Caco-2 (cell line): ENCODE measurements around the gene CTSZ. TPM values are rescaled to one million over a fixed set of nuclear protein-coding genes. Genes with fewer than 3 reads are reported as not detected.

Experiments used
- BruUV-seq: library from RNA; stranded (reverse); fragments of 400-500 nt; replicated peaks from 2 replicates; lab custom pipeline; 2021; lab: Mats Ljungman, UMichigan
- CTCF ChIA-PET: fragments of 300-600 bp; sonication (Branson Sonifier 250); formaldehyde crosslinking; loops from one replicate; lab custom pipeline; 2022; ENCODE audit warnings: antibody characterized with exemption; lab: Charles Lee
- POLR2A ChIA-PET: fragments of 300-600 bp; sonication (Branson Sonifier 250); formaldehyde crosslinking; loops from one replicate; lab custom pipeline; 2022; ENCODE audit warnings: antibody characterized with exemption; lab: Charles Lee
- DNase-seq, 2 experiments: peaks; one replicate each; pipeline versions ENCODE4 v3.0.0 to v3.0.0-alpha.2; 2020 to 2022
- H3K27me3 ChIP-seq: replicated peaks from 2 replicates; pipeline ENCODE4 v1.6.0; 2011; ENCODE audit warnings: low read length; ENCODE audit not compliant: control insufficient read depth, insufficient read depth
- H3K36me3 ChIP-seq: 2 replicates; pipeline ENCODE4 v1.5.1; 2011; ENCODE audit warnings: low read length; ENCODE audit not compliant: control insufficient read depth, insufficient read depth
- H3K4me1 ChIP-seq: fragments of 250-450 bp; sonication (Bioruptor Pico); 2 replicates; pipeline ENCODE4 v1.5.1; 2020; ENCODE audit warnings: mild to moderate bottlenecking
- H3K4me3 ChIP-seq: 2 replicates; pipeline ENCODE4 v1.5.1; 2011; ENCODE audit warnings: low read depth, mild to moderate bottlenecking, control low read depth, low read length
- H3K9me3 ChIP-seq: fragments of 250-450 bp; sonication (Bioruptor Pico); 2 replicates; pipeline ENCODE4 v1.5.1; 2020; ENCODE audit warnings: mild to moderate bottlenecking, moderate library complexity
- H3K27ac Mint-ChIP-seq: one replicate; pipeline ENCODE4 v1.8.0; 2022; ENCODE audit warnings: mixed read lengths; ENCODE audit not compliant: unreplicated experiment
- H3K27me3 Mint-ChIP-seq: one replicate; pipeline ENCODE4 v1.8.0; 2022; ENCODE audit warnings: mixed read lengths; ENCODE audit not compliant: insufficient read depth, unreplicated experiment
- H3K36me3 Mint-ChIP-seq: one replicate; pipeline ENCODE4 v1.8.0; 2022; ENCODE audit warnings: mild to moderate bottlenecking, mixed read lengths; ENCODE audit not compliant: insufficient read depth, unreplicated experiment
- H3K4me1 Mint-ChIP-seq: one replicate; pipeline ENCODE4 v1.8.0; 2022; ENCODE audit warnings: low read depth, mixed read lengths; ENCODE audit not compliant: unreplicated experiment
- H3K4me3 Mint-ChIP-seq: one replicate; pipeline ENCODE4 v1.8.0; 2022; ENCODE audit warnings: mild to moderate bottlenecking, moderate library complexity, mixed read lengths; ENCODE audit not compliant: unreplicated experiment
- H3K9me3 Mint-ChIP-seq: one replicate; pipeline ENCODE4 v1.8.0; 2022; ENCODE audit warnings: mixed read lengths; ENCODE audit not compliant: unreplicated experiment
- CTCF ChIP-seq, 2 experiments: fragments of 200-600 bp in 1 of 2; IDR thresholded peaks; 1 replicate in 1 of 2; 2 replicates in 1 of 2; pipeline versions ENCODE4 v1.5.1 to v1.8.0; 2011 to 2022; ENCODE audit warnings: antibody characterized with exemption in 1 of 2, control low read depth in 1 of 2, inconsistent platforms in 1 of 2, low read depth in 1 of 2, low read length in 1 of 2, mild to moderate bottlenecking in 1 of 2, moderate library complexity in 1 of 2; ENCODE audit not compliant: insufficient read depth in 1 of 2, severe bottlenecking in 1 of 2, unreplicated experiment in 1 of 2
- intact Hi-C: fragments of 100-400 bp; cut with micrococcal nuclease; formaldehyde crosslinking; loops from one replicate; pipeline ENCODE4 v1.10.0; 2022; ENCODE audit not compliant: unreplicated experiment
- total RNA-seq: library from RNA; stranded (reverse); gene quantifications from 2 replicates; pipeline ENCODE4 v1.2.3, GENCODE V29; 2022

Gene CTSZ
- total RNA-seq, 1 experiment from 2014 or later, result 228 TPM

DNA sequence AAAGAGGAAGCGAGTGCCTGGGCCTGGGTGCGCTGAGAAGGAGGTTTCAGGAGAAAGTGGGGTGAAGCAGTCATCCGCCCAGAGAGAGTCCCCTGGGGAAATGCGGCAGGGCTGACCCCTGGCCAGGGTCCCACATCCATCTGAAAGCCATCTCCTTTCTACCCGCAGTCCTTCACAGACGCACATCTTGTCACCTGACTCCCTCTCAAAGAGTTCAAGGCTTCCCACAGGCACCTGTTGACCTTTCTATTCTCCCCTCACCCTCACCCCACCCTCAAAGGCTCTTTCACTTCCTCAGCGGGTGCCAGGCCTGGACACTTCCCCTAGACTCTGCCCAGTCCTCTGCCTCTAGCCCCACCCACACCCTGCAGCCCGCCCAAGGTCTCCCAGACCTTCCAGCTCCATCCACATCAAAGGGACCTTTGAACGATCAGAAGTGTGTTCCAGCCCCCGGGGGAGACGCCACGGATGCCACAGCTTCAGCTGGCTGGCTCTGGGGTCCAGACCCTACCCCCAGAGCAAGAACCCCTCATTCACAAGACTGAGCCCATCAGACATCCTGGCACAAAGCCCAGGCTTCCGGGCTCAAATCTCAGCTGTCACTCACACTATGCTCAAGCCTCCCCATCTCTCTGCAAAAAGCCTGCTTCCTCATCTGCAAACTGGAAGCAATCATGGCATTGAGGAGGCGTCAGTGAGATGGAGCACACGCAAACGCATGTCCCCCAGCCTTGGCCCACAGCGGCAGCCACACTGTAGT lies 2.1 kb downstream of the CTSZ start:
- Histone ChIP-seq H3K9me3 (no peaks in the 10 kb centered on the region), H3K36me3 (peaks cover 14% of the 10 kb centered on the region), H3K4me3 (no peak overlapping the region), H3K4me1 (peaks cover 24% of the 10 kb centered on the region), H3K27me3 (no peaks in the 10 kb centered on the region)
- Mint-ChIP-seq H3K4me3 (peak overlapping the region; percentile 74), H3K9me3 (no peaks in the 10 kb centered on the region), H3K27me3 (no peaks in the 10 kb centered on the region), H3K4me1 (peaks cover 8% of the 10 kb centered on the region), H3K27ac (no peak overlapping the region), H3K36me3 (peaks cover 40% of the 10 kb centered on the region)
- intact Hi-C loops, result no loop called here
- DNase-seq, result peak in 1 of 2 experiments; percentile 41
- no peak for TF ChIP-seq CTCF (IDR thresholded peaks at IDR 0.05; ENCODE audit: insufficient read depth in 1 of 2, low read depth in 1 of 2, low read length in 1 of 2, severe bottlenecking in 1 of 2, unreplicated experiment in 1 of 2)
- POLR2A ChIA-PET, result no interaction called here
- no TSS peak for BruUV-seq
- CTCF ChIA-PET, result no interaction called here

GRCh38 chr20:59004493-59004762 lies 2.6 kb downstream of the CTSZ start:
- H3K27ac Mint-ChIP-seq, result no peak overlapping the region
- H3K27me3 Mint-ChIP-seq, result no peaks in the 10 kb centered on the region
- no peak for TF ChIP-seq CTCF (IDR thresholded peaks at IDR 0.05; ENCODE audit: insufficient read depth in 1 of 2, low read depth in 1 of 2, low read length in 1 of 2, severe bottlenecking in 1 of 2, unreplicated experiment in 1 of 2)
- intact Hi-C loops, result no loop called here
- DNase-seq, result peak in 1 of 2 experiments; percentile 33
- no TSS peak for BruUV-seq
- POLR2A ChIA-PET, result no interaction called here
- H3K36me3 Mint-ChIP-seq, result peaks cover 45% of the 10 kb centered on the region
- CTCF ChIA-PET, result no interaction called here
- H3K4me1 Mint-ChIP-seq, result peaks cover 8% of the 10 kb centered on the region
- no peaks in the 10 kb centered on the region for H3K9me3 ChIP-seq
- H3K36me3 ChIP-seq, result peaks cover 14% of the 10 kb centered on the region
- peak overlapping the region; percentile 74 for H3K4me3 Mint-ChIP-seq
- no peak overlapping the region for H3K4me3 ChIP-seq
- no peaks in the 10 kb centered on the region for H3K27me3 ChIP-seq
- peaks cover 24% of the 10 kb centered on the region for H3K4me1 ChIP-seq
- H3K9me3 Mint-ChIP-seq, result no peaks in the 10 kb centered on the region

DNA sequence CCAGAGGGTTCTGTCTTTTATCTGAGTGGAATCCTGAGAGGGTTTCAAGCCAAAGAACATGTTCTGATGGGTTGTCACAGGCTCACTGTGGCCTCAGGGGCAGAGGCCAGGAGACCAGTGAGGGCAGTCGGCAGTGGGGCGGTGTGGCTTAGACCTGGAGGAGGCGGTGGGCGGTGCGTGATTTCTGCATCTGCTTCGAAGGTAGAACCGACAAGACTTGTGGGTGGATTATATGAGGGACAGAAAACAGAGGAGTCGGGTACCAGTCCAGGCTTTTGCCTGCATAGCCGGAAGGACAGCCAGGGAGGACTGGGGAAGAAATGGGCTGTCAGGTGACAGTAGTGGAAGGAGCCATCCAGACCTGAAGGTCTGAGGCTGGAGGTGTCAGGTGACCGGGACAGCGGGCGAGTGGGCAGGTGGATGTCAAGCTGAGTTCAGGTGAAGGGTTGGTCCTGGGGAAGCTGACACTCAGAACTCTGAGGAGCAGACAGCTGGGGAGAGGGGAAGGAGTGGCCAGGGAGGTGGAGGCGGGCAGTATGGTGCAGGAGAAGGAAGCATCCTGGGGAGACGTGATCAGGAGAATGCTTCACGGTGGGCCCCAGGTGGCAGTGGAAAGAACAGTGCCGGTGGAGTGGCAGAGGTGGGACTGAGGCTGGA lies 3.1 kb downstream of the CTSZ start:
- Histone ChIP-seq H3K4me3 (no peak overlapping the region), H3K36me3 (peaks cover 14% of the 10 kb centered on the region), H3K27me3 (no peaks in the 10 kb centered on the region), H3K9me3 (no peaks in the 10 kb centered on the region), H3K4me1 (peaks cover 24% of the 10 kb centered on the region)
- H3K9me3 Mint-ChIP-seq, result no peaks in the 10 kb centered on the region
- no peak for TF ChIP-seq CTCF (IDR thresholded peaks at IDR 0.05; ENCODE audit: insufficient read depth in 1 of 2, low read depth in 1 of 2, low read length in 1 of 2, severe bottlenecking in 1 of 2, unreplicated experiment in 1 of 2)
- no TSS peak for BruUV-seq
- ChIA-PET CTCF (no interaction called here), POLR2A (interaction anchor here (1.5 kb wide), 1 partner anchor 28 kb away, joined by 4 read pairs; the partner anchor contains the start of gene ATP5F1E)
- H3K27ac Mint-ChIP-seq, result no peak overlapping the region
- H3K36me3 Mint-ChIP-seq, result peaks cover 50% of the 10 kb centered on the region
- H3K27me3 Mint-ChIP-seq, result no peaks in the 10 kb centered on the region
- DNase-seq, result peak in 1 of 2 experiments; percentile 40
- H3K4me1 Mint-ChIP-seq, result peaks cover 8% of the 10 kb centered on the region
- peak overlapping the region; percentile 74 for H3K4me3 Mint-ChIP-seq
- intact Hi-C loops, result no loop called here
